ENCODE measurements around the gene PRLR.

The PRLR gene

GRCh38 chr5:35094948-35095347 is 135.3 kb downstream of the PRLR start:
- no peak for TF ChIP-seq CTCF (IDR thresholded peaks at IDR 0.05; ENCODE audit: insufficient read depth, low read depth, low read length, missing control alignments)
- no peak overlapping the region for H3K4me3 ChIP-seq (ENCODE audit: low read length)
- DNase-seq (ENCODE audit: low read depth), result no peak

GRCh38 chr5:35092703-35093102 is 137.6 kb downstream of the PRLR start:
- no peak for DNase-seq (ENCODE audit: low read depth)
- TF ChIP-seq CTCF (IDR thresholded peaks at IDR 0.05; ENCODE audit: insufficient read depth, low read depth, low read length, missing control alignments), result no peak
- H3K4me3 ChIP-seq (ENCODE audit: low read length), result no peak overlapping the region

GRCh38 chr5:35091704-35092103 is 138.6 kb downstream of the PRLR start:
- DNase-seq (ENCODE audit: low read depth), result no peak
- H3K4me3 ChIP-seq (ENCODE audit: low read length), result no peak overlapping the region
- TF ChIP-seq CTCF (IDR thresholded peaks at IDR 0.05; ENCODE audit: insufficient read depth, low read depth, low read length, missing control alignments), result no peak

GRCh38 chr5:35089334-35090314 is 140.7 kb downstream of the PRLR start:
- H3K4me3 ChIP-seq (ENCODE audit: low read length), result no peak overlapping the region
- TF ChIP-seq CTCF (IDR thresholded peaks at IDR 0.05; ENCODE audit: insufficient read depth, low read depth, low read length, missing control alignments), result peak; percentile 75
- DNase-seq (ENCODE audit: low read depth), result peak; percentile 48

GRCh38 chr5:35087991-35088390 is 142.3 kb downstream of the PRLR start:
- no peak overlapping the region for H3K4me3 ChIP-seq (ENCODE audit: low read length)
- TF ChIP-seq CTCF (IDR thresholded peaks at IDR 0.05; ENCODE audit: insufficient read depth, low read depth, low read length, missing control alignments), result no peak
- DNase-seq (ENCODE audit: low read depth), result peak; percentile 2

GRCh38 chr5:35083150-35083549 is 147.1 kb downstream of the PRLR start:
- no peak for TF ChIP-seq CTCF (IDR thresholded peaks at IDR 0.05; ENCODE audit: insufficient read depth, low read depth, low read length, missing control alignments)
- no peak for DNase-seq (ENCODE audit: low read depth)
- H3K4me3 ChIP-seq (ENCODE audit: low read length), result no peak overlapping the region
